Measurements from ENCODE around the gene PITPNB.

PITPNB gene

GRCh38 chr22:27872488-27872887 lies 46.6 kb downstream of the PITPNB start:
- H3K36me3 ChIP-seq (ENCODE audit: insufficient read depth, low read length): peaks cover 76% of the 10 kb centered on the region

GRCh38 chr22:27871306-27872014 lies 47.6 kb downstream of the PITPNB start:
- H3K9ac ChIP-seq (ENCODE audit: insufficient read length): no peak overlapping the region
- TF ChIP-seq POLR2AphosphoS5 (IDR thresholded peaks at IDR 0.05; ENCODE audit: borderline replicate concordance, low read depth, low read length): no peak
- TF ChIP-seq FOXP2 (optimal IDR thresholded peaks at IDR 0.05; ENCODE audit: control extremely low read depth, extremely low read length, insufficient read depth): no peak
- TF ChIP-seq EZH2 (IDR thresholded peaks at IDR 0.05): no peak
- no peaks in the 10 kb centered on the region for H3K9me3 ChIP-seq (ENCODE audit: low read depth, low read length)
- DNase-seq (ENCODE audit: low read depth, low spot score): no peak
- peak overlapping the region; percentile 72 for H3K27ac ChIP-seq
- H3K4me3 ChIP-seq: no peak overlapping the region
- H3K36me3 ChIP-seq (ENCODE audit: insufficient read depth, low read length): peaks cover 83% of the 10 kb centered on the region

More at GRCh38 chr22:27872488-27872887, 46.6 kb downstream of the PITPNB start:
- no peak for DNase-seq (ENCODE audit: low read depth, low spot score)
- Histone ChIP-seq H3K9me3 (ENCODE audit: low read depth, low read length) (no peaks in the 10 kb centered on the region), H3K27ac (no peak overlapping the region), H3K9ac (ENCODE audit: insufficient read length) (no peak overlapping the region), H3K4me3 (no peak overlapping the region)
- no peak for TF ChIP-seq POLR2AphosphoS5 (IDR thresholded peaks at IDR 0.05; ENCODE audit: borderline replicate concordance, low read depth, low read length)
- TF ChIP-seq EZH2 (IDR thresholded peaks at IDR 0.05): no peak
- TF ChIP-seq FOXP2 (optimal IDR thresholded peaks at IDR 0.05; ENCODE audit: control extremely low read depth, extremely low read length, insufficient read depth): no peak

GRCh38 chr22:27870234-27871191 lies 48.5 kb downstream of the PITPNB start:
- TF ChIP-seq POLR2AphosphoS5 (IDR thresholded peaks at IDR 0.05; ENCODE audit: borderline replicate concordance, low read depth, low read length) (no peak), EZH2 (IDR thresholded peaks at IDR 0.05) (no peak), FOXP2 (optimal IDR thresholded peaks at IDR 0.05; ENCODE audit: control extremely low read depth, extremely low read length, insufficient read depth) (no peak)
- DNase-seq (ENCODE audit: low read depth, low spot score): no peak
- Histone ChIP-seq H3K27ac (peak overlapping the region; percentile 72), H3K9ac (ENCODE audit: insufficient read length) (no peak overlapping the region), H3K4me3 (no peak overlapping the region), H3K36me3 (ENCODE audit: insufficient read depth, low read length) (peaks cover 83% of the 10 kb centered on the region), H3K9me3 (ENCODE audit: low read depth, low read length) (no peaks in the 10 kb centered on the region)

- peak overlapping the region; percentile 78; the same call in 1 of the 2 replicates for H3K27ac ChIP-seq
- H3K36me3 ChIP-seq (ENCODE audit: insufficient read depth, low read length): peaks cover 71% of the 10 kb centered on the region
- H3K4me3 ChIP-seq: no peak overlapping the region
These were observed 50.2 kb downstream of the PITPNB start for GRCh38 chr22:27868732-27869282.

GRCh38 chr22:27867953-27868731 lies 50.9 kb downstream of the PITPNB start:
- H3K9ac ChIP-seq (ENCODE audit: insufficient read length): no peak overlapping the region
- DNase-seq (ENCODE audit: low read depth, low spot score): no peak
- TF ChIP-seq POLR2AphosphoS5 (IDR thresholded peaks at IDR 0.05; ENCODE audit: borderline replicate concordance, low read depth, low read length) (no peak), FOXP2 (optimal IDR thresholded peaks at IDR 0.05; ENCODE audit: control extremely low read depth, extremely low read length, insufficient read depth) (no peak), EZH2 (IDR thresholded peaks at IDR 0.05) (no peak)
- peaks cover 65% of the 10 kb centered on the region for H3K36me3 ChIP-seq (ENCODE audit: insufficient read depth, low read length)
- peak overlapping the region; percentile 78; the same call in 1 of the 2 replicates for H3K27ac ChIP-seq
- H3K4me3 ChIP-seq: no peak overlapping the region
- no peaks in the 10 kb centered on the region for H3K9me3 ChIP-seq (ENCODE audit: low read depth, low read length)

More at GRCh38 chr22:27868732-27869282, 50.2 kb downstream of the PITPNB start:
- no peaks in the 10 kb centered on the region for H3K9me3 ChIP-seq (ENCODE audit: low read depth, low read length)
- no peak overlapping the region for H3K9ac ChIP-seq (ENCODE audit: insufficient read length)
- DNase-seq (ENCODE audit: low read depth, low spot score): no peak
- no peak for TF ChIP-seq FOXP2 (optimal IDR thresholded peaks at IDR 0.05; ENCODE audit: control extremely low read depth, extremely low read length, insufficient read depth)
- no peak for TF ChIP-seq POLR2AphosphoS5 (IDR thresholded peaks at IDR 0.05; ENCODE audit: borderline replicate concordance, low read depth, low read length)
- no peak for TF ChIP-seq EZH2 (IDR thresholded peaks at IDR 0.05)

- Histone ChIP-seq H3K9me3 (ENCODE audit: low read depth, low read length) (no peaks in the 10 kb centered on the region), H3K9ac (ENCODE audit: insufficient read length) (no peak overlapping the region), H3K36me3 (ENCODE audit: insufficient read depth, low read length) (peaks cover 64% of the 10 kb centered on the region), H3K4me3 (no peak overlapping the region), H3K27ac (peak overlapping the region; percentile 78)
- DNase-seq (ENCODE audit: low read depth, low spot score): no peak
- no peak for TF ChIP-seq FOXP2 (optimal IDR thresholded peaks at IDR 0.05; ENCODE audit: control extremely low read depth, extremely low read length, insufficient read depth)
- TF ChIP-seq EZH2 (IDR thresholded peaks at IDR 0.05): no peak
- no peak for TF ChIP-seq POLR2AphosphoS5 (IDR thresholded peaks at IDR 0.05; ENCODE audit: borderline replicate concordance, low read depth, low read length)
These were observed 51.7 kb downstream of the PITPNB start for GRCh38 chr22:27867085-27867952.

All from SK-N-MC (cell line).